ENCODE data around the gene GDF2.
A peak's percentile ranks its signal among the peaks of the same experiment; 100 is the strongest.

The GDF2 gene

GRCh38 chr10:47329855-47330254 lies 7.6 kb downstream of the GDF2 start:
- Histone ChIP-seq H3K27ac (no peak overlapping the region), H3K4me3 (no peak overlapping the region)

GRCh38 chr10:47330366-47330765 lies 8.1 kb downstream of the GDF2 start:
- Histone ChIP-seq H3K27ac (no peak overlapping the region), H3K4me3 (no peak overlapping the region)

- H3K27ac ChIP-seq = no peak overlapping the region
- no peak overlapping the region for H3K4me3 ChIP-seq
These were observed 8.6 kb downstream of the GDF2 start for GRCh38 chr10:47330804-47331203.

GRCh38 chr10:47331491-47331890 lies 9.2 kb downstream of the GDF2 start:
- Histone ChIP-seq H3K27ac (no peak overlapping the region), H3K4me3 (no peak overlapping the region)

GRCh38 chr10:47331954-47332353 lies 9.7 kb downstream of the GDF2 start:
- no peak overlapping the region for H3K27ac ChIP-seq

GRCh38 chr10:47332371-47332770 lies 10.1 kb downstream of the GDF2 start:
- Histone ChIP-seq H3K4me3 (no peak overlapping the region), H3K27ac (no peak overlapping the region)

More at GRCh38 chr10:47331954-47332353, 9.7 kb downstream of the GDF2 start:
- H3K4me3 ChIP-seq = no peak overlapping the region

GRCh38 chr10:47332946-47333345 lies 10.7 kb downstream of the GDF2 start:
- no peak overlapping the region for H3K27ac ChIP-seq
- H3K4me3 ChIP-seq = no peak overlapping the region

GRCh38 chr10:47333532-47333931 lies 11.3 kb downstream of the GDF2 start:
- Histone ChIP-seq H3K27ac (no peak overlapping the region), H3K4me3 (no peak overlapping the region)

- Histone ChIP-seq H3K27ac (no peak overlapping the region), H3K4me3 (no peak overlapping the region)
These were observed 12.4 kb downstream of the GDF2 start for GRCh38 chr10:47334466-47335295.

GRCh38 chr10:47335906-47336305 lies 13.7 kb downstream of the GDF2 start:
- peak overlapping the region in 1 of 21 experiments; percentile 31 for H3K27ac ChIP-seq

GRCh38 chr10:47336387-47337134 lies 14.3 kb downstream of the GDF2 start:
- peak overlapping the region in 2 of 21 experiments; percentile 31 to 35 for H3K27ac ChIP-seq
- no peak overlapping the region for H3K4me3 ChIP-seq

More at GRCh38 chr10:47335906-47336305, 13.7 kb downstream of the GDF2 start:
- H3K4me3 ChIP-seq = no peak overlapping the region

GRCh38 chr10:47337310-47337709 lies 15.1 kb downstream of the GDF2 start:
- H3K27ac ChIP-seq = peak overlapping the region in 1 of 21 experiments; percentile 8
- H3K4me3 ChIP-seq = no peak overlapping the region

- Histone ChIP-seq H3K27ac (no peak overlapping the region), H3K4me3 (no peak overlapping the region)
These were observed 17.0 kb downstream of the GDF2 start for GRCh38 chr10:47339186-47339735.

GRCh38 chr10:47339759-47340607 lies 17.7 kb downstream of the GDF2 start:
- H3K27ac ChIP-seq = no peak overlapping the region

GRCh38 chr10:47340608-47341170 lies 18.4 kb downstream of the GDF2 start:
- H3K4me3 ChIP-seq = no peak overlapping the region
- no peak overlapping the region for H3K27ac ChIP-seq

More at GRCh38 chr10:47339759-47340607, 17.7 kb downstream of the GDF2 start:
- H3K4me3 ChIP-seq = no peak overlapping the region

GRCh38 chr10:47344996-47345870 lies 23.0 kb downstream of the GDF2 start:
- H3K4me3 ChIP-seq = no peak overlapping the region
- H3K27ac ChIP-seq = no peak overlapping the region

GRCh38 chr10:47346581-47347302 lies 24.5 kb downstream of the GDF2 start:
- Histone ChIP-seq H3K4me3 (no peak overlapping the region), H3K27ac (no peak overlapping the region)

- Histone ChIP-seq H3K27ac (no peak overlapping the region), H3K4me3 (no peak overlapping the region)
These were observed 25.0 kb downstream of the GDF2 start for GRCh38 chr10:47347303-47347675.

All from skin epidermis (tissue), 12 donors.